Keratinocyte (primary cell): ENCODE results near the gene SENP7. TPM values are rescaled to one million over a fixed set of nuclear protein-coding genes. Genes with fewer than 3 reads are reported as not detected.

ENCODE experiments used
- DNase-seq: peaks from one replicate; pipeline ENCODE4 v3.0.0-alpha.2; 2011; ENCODE audit warnings: low read depth, missing footprints, low spot score
- FAIRE-seq: peaks from 2 replicates; lab custom pipeline; 2011; peaks lifted over from hg19 to GRCh38; lab: Jason Lieb, UNC
- H2AFZ ChIP-seq: 2 replicates; pipeline ENCODE4 v1.6.0; 2012; ENCODE audit warnings: low read length, control low read depth, inconsistent platforms; ENCODE audit not compliant: control insufficient read depth
- H3K27ac ChIP-seq: 2 replicates; pipeline ENCODE4 v1.5.1; 2011; ENCODE audit warnings: low read length; ENCODE audit not compliant: control insufficient read depth, insufficient read depth
- H3K27me3 ChIP-seq: 3 replicates; pipeline ENCODE4 v1.6.0; 2011; ENCODE audit warnings: low read length; ENCODE audit not compliant: control insufficient read depth, insufficient read depth; ENCODE audit errors: extremely low read depth
- H3K36me3 ChIP-seq, 2 experiments: 2 replicates in 1 of 2; 3 replicates in 1 of 2; pipeline ENCODE4 v1.5.1; 2011; ENCODE audit warnings: low read length in 2 of 2, mild to moderate bottlenecking in 1 of 2; ENCODE audit not compliant: control insufficient read depth in 2 of 2, insufficient read depth in 2 of 2; ENCODE audit errors: extremely low read depth in 1 of 2
- H3K4me1 ChIP-seq: 3 replicates; pipeline ENCODE4 v1.5.1; 2011; ENCODE audit warnings: low read length; ENCODE audit not compliant: control insufficient read depth, insufficient read depth; ENCODE audit errors: extremely low read depth
- H3K4me2 ChIP-seq: 3 replicates; pipeline ENCODE4 v1.6.0; 2011; ENCODE audit warnings: low read depth, low read length; ENCODE audit not compliant: control insufficient read depth, insufficient read depth; ENCODE audit errors: extremely low read depth
- H3K4me3 ChIP-seq, 3 experiments: fragments of 200-600 bp in 1 of 3; sonication (generic) in 1 of 3; 2 replicates in 2 of 3; 3 replicates in 1 of 3; pipeline ENCODE4 v1.5.1; 2011 to 2016; ENCODE audit warnings: low read length in 3 of 3, mild to moderate bottlenecking in 3 of 3, control low read depth in 2 of 3, inconsistent platforms in 1 of 3, low read depth in 1 of 3, mixed read lengths in 1 of 3, mixed run types in 1 of 3, moderate library complexity in 1 of 3; ENCODE audit not compliant: control insufficient read depth in 2 of 3, insufficient read depth in 2 of 3; ENCODE audit errors: extremely low read depth in 1 of 3
- H3K79me2 ChIP-seq: 2 replicates; pipeline ENCODE4 v1.6.0; 2012; ENCODE audit warnings: low read length; ENCODE audit not compliant: control insufficient read depth, insufficient read depth
- H3K9ac ChIP-seq: 3 replicates; pipeline ENCODE4 v1.6.0; 2011; ENCODE audit warnings: low read length; ENCODE audit not compliant: control insufficient read depth, insufficient read depth; ENCODE audit errors: extremely low read depth
- H3K9me1 ChIP-seq: 3 replicates; pipeline ENCODE4 v1.6.0; 2011; ENCODE audit warnings: low read length; ENCODE audit not compliant: control insufficient read depth, insufficient read depth; ENCODE audit errors: extremely low read depth
- H3K9me3 ChIP-seq: 2 replicates; pipeline ENCODE4 v1.5.1; 2012; ENCODE audit warnings: low read depth, low read length; ENCODE audit not compliant: control insufficient read depth
- H4K20me1 ChIP-seq: 3 replicates; pipeline ENCODE4 v1.6.0; 2011; ENCODE audit warnings: low read length; ENCODE audit not compliant: control insufficient read depth, insufficient read depth; ENCODE audit errors: extremely low read depth
- CTCF ChIP-seq, 3 experiments: IDR thresholded peaks in 1 of 3; conservative IDR thresholded peaks in 1 of 3; optimal IDR thresholded peaks in 1 of 3; 2 replicates in 2 of 3; 3 replicates in 1 of 3; pipeline versions ENCODE3 to v1.5.1; 2011; ENCODE audit warnings: low read length in 3 of 3, mild to moderate bottlenecking in 3 of 3, moderate library complexity in 2 of 3, control low read depth in 1 of 3, inconsistent platforms in 1 of 3; ENCODE audit not compliant: insufficient read depth in 2 of 3; ENCODE audit errors: extremely low read depth in 1 of 3
- EZH2 ChIP-seq: IDR thresholded peaks from one replicate; pipeline ENCODE4 v1.6.1; 2012; ENCODE audit warnings: inconsistent platforms, mild to moderate bottlenecking, low read length, moderate library complexity
- dilution Hi-C: fragments of 300-500 bp; cut with MboI; formaldehyde crosslinking; loops from one replicate; pipeline ENCODE4 v1.7.0; 2020; ENCODE audit warnings: low sequenced_read_pairs; ENCODE audit not compliant: extremely low pct_ligation_motif_present
- polyA plus RNA-seq, 5 experiments: library from polyadenylated mRNA; depleted of rRNA in 3 of 5; stranded (reverse) in 3 of 5; stranded (forward) in 1 of 5; unstranded in 1 of 5; fragments of >200 nt; gene quantifications; 1 replicate in 1 of 5; 2 replicates in 3 of 5; 3 replicates in 1 of 5; pipeline versions ENCODE4 v1.2.1 to v1.2.3, GENCODE V29; 2011 to 2012; ENCODE audit warnings: missing spikeins in 2 of 5, low read depth in 1 of 5, low replicate concordance in 1 of 5

The SENP7 gene
- polyA plus RNA-seq, 1 donor (not counting 4 experiments of a cell fraction or from before 2014, with no cell fraction given): 7.4 TPM

- Histone ChIP-seq H3K9me1 (no peaks in the 10 kb centered on the region), H3K4me2 (no peak overlapping the region), H3K27ac (no peak overlapping the region), H3K36me3 (no peaks in the 10 kb centered on the region), H3K4me1 (peaks cover 18% of the 10 kb centered on the region), H3K4me3 (no peak overlapping the region), H3K79me2 (no peaks in the 10 kb centered on the region), H2AFZ (no peak overlapping the region), H3K9ac (no peak overlapping the region), H3K27me3 (no peaks in the 10 kb centered on the region), H4K20me1 (no peaks in the 10 kb centered on the region), H3K9me3 (no peaks in the 10 kb centered on the region)
- DNase-seq (no peak), FAIRE-seq (no peak)
- dilution Hi-C loops: no loop called here
- TF ChIP-seq EZH2: no peak
- no peak for TF ChIP-seq CTCF (optimal IDR thresholded peaks at IDR 0.05 in 1 of 3, IDR thresholded peaks at IDR 0.05 in 1 of 3, conservative IDR thresholded peaks at IDR 0.05 in 1 of 3; ENCODE audit: extremely low read depth in 1 of 3, insufficient read depth in 2 of 3, low read length in 3 of 3)
These were observed 23.3 kb upstream of the SENP7 start for GRCh38 chr3:101536266-101536665.

- Histone ChIP-seq H3K4me2 (no peak overlapping the region), H3K9me1 (no peaks in the 10 kb centered on the region), H2AFZ (no peak overlapping the region), H3K27ac (no peak overlapping the region), H3K9me3 (no peaks in the 10 kb centered on the region), H3K79me2 (no peaks in the 10 kb centered on the region), H3K4me1 (peaks cover 18% of the 10 kb centered on the region), H4K20me1 (no peaks in the 10 kb centered on the region), H3K36me3 (no peaks in the 10 kb centered on the region), H3K9ac (no peak overlapping the region), H3K4me3 (no peak overlapping the region), H3K27me3 (no peaks in the 10 kb centered on the region)
- TF ChIP-seq CTCF (optimal IDR thresholded peaks at IDR 0.05 in 1 of 3, IDR thresholded peaks at IDR 0.05 in 1 of 3, conservative IDR thresholded peaks at IDR 0.05 in 1 of 3; ENCODE audit: extremely low read depth in 1 of 3, insufficient read depth in 2 of 3, low read length in 3 of 3) (no peak), EZH2 (no peak)
- no peak for FAIRE-seq
- no peak for DNase-seq
- dilution Hi-C loops: no loop called here
These were observed 22.2 kb upstream of the SENP7 start for GRCh38 chr3:101535221-101535620.
